ENCODE data around the gene GSTM2. TPM values are rescaled to one million over a fixed set of nuclear protein-coding genes. Genes with fewer than 3 reads are reported as not detected.
A peak's percentile ranks its signal among the peaks of the same experiment; 100 is the strongest.

GSTM2 gene
- total RNA-seq, 4 donors from 2014 or later = 32.1 to 154 (median 72.1) TPM

DNA sequence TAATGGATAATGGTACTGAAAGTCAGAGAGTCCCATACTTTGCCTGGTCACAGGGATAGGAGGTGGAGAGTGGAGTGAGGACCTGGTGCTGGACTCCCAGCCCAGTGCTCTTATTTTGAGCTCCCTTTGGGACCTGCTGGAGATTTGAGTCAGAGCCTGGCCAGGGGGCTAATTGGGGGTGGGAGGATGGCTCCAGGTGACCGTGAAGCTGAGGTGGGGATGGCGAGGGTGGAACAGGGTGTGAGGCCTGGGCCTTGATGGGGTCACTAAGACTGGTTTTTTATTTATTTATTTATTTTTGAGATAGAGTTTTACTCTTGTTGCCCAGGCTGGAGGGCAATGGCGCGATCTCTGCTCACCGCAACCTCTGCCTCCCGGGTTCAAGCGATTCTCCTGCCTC, 30.4 kb upstream of the GSTM2 start:
- DNase-seq = no peak
- Histone ChIP-seq H3K27me3 (no peaks in the 10 kb centered on the region), H3K27ac (no peak overlapping the region), H3K4me3 (no peak overlapping the region), H3K36me3 (no peaks in the 10 kb centered on the region), H3K4me1 (peaks cover 4 to 6% of the 10 kb centered on the region in 2 donors), H3K9me3 (no peaks in the 10 kb centered on the region)
- TF ChIP-seq, protein P1, sequence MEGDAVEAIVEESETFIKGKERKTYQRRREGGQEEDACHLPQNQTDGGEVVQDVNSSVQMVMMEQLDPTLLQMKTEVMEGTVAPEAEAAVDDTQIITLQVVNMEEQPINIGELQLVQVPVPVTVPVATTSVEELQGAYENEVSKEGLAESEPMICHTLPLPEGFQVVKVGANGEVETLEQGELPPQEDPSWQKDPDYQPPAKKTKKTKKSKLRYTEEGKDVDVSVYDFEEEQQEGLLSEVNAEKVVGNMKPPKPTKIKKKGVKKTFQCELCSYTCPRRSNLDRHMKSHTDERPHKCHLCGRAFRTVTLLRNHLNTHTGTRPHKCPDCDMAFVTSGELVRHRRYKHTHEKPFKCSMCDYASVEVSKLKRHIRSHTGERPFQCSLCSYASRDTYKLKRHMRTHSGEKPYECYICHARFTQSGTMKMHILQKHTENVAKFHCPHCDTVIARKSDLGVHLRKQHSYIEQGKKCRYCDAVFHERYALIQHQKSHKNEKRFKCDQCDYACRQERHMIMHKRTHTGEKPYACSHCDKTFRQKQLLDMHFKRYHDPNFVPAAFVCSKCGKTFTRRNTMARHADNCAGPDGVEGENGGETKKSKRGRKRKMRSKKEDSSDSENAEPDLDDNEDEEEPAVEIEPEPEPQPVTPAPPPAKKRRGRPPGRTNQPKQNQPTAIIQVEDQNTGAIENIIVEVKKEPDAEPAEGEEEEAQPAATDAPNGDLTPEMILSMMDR (IDR thresholded peaks at IDR 0.05) = no peak
- TF ChIP-seq POLR2A (IDR thresholded peaks at IDR 0.05) = no peak
- intact Hi-C loops (cut with DNase I; ENCODE audit: low total_unique reads) = loop anchor here (10.0 kb wide), 1 partner anchor 93 kb away; the partner anchor contains the start of gene GNAI3

- intact Hi-C loops (cut with DNase I; ENCODE audit: low total_unique reads) = loop anchor here (10.0 kb wide), 1 partner anchor 94 kb away; the partner anchor contains the start of gene GNAI3
Measured at GRCh38 chr1:109639063-109639840, 28.6 kb upstream of the GSTM2 start.

DNA sequence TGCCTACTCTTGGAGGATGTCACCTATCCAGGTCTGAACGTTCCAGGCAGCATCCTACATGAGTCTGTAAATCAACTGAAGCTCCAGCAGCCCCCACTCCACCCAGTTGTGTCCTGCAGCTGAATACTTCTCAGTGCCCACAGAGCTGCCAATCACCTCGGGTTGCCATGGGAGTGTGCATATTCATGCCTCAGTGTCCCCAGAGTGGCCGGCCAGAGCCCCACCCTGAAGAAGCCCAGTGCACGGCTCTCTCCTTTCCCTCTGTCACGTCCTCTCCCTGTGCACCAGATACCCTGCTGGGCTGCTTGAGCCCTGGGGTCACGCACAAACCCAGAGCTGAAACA, 28.0 kb upstream of the GSTM2 start:
- Histone ChIP-seq H3K36me3 (no peaks in the 10 kb centered on the region), H3K9me3 (no peaks in the 10 kb centered on the region), H3K27me3 (no peaks in the 10 kb centered on the region), H3K4me1 (peaks cover 4 to 6% of the 10 kb centered on the region in 2 donors), H3K27ac (no peak overlapping the region), H3K4me3 (no peak overlapping the region)
- TF ChIP-seq, protein P1 (IDR thresholded peaks at IDR 0.05) = no peak
- no peak for TF ChIP-seq POLR2A (IDR thresholded peaks at IDR 0.05)
- DNase-seq = no peak
- intact Hi-C loops (cut with DNase I; ENCODE audit: low total_unique reads) = loop anchor here (5.0 to 10.0 kb wide), 2 partner anchors 95 to 132 kb away; partner anchors contain the start of gene GNAI3

More at GRCh38 chr1:109639063-109639840, 28.6 kb upstream of the GSTM2 start:
- TF ChIP-seq, protein P1 (IDR thresholded peaks at IDR 0.05) = no peak
- no peak for TF ChIP-seq POLR2A (IDR thresholded peaks at IDR 0.05)
- H3K4me1 ChIP-seq = peaks cover 4 to 6% of the 10 kb centered on the region in 2 donors
- no peaks in the 10 kb centered on the region for H3K27me3 ChIP-seq
- H3K4me3 ChIP-seq = no peak overlapping the region
- no peaks in the 10 kb centered on the region for H3K9me3 ChIP-seq
- DNase-seq = no peak
- H3K27ac ChIP-seq = no peak overlapping the region
- H3K36me3 ChIP-seq = no peaks in the 10 kb centered on the region

- TF ChIP-seq, protein P1 (IDR thresholded peaks at IDR 0.05) = peak; percentile 80 to 94 (median 83)
- TF ChIP-seq POLR2A (IDR thresholded peaks at IDR 0.05) = no peak
- peaks cover 4 to 6% of the 10 kb centered on the region in 2 donors for H3K4me1 ChIP-seq
- intact Hi-C loops (cut with DNase I; ENCODE audit: low total_unique reads) = loop anchor here (5.0 kb wide), 1 partner anchor 132 kb away; no protein-coding TSS in a partner anchor
Measured at GRCh38 chr1:109640285-109640865, 27.5 kb upstream of the GSTM2 start.

More at GRCh38 chr1:109640285-109640865, 27.5 kb upstream of the GSTM2 start:
- Histone ChIP-seq H3K27ac (no peak overlapping the region), H3K4me3 (no peak overlapping the region), H3K27me3 (no peaks in the 10 kb centered on the region), H3K9me3 (no peaks in the 10 kb centered on the region), H3K36me3 (no peaks in the 10 kb centered on the region)
- peak; percentile 78 to 85 for DNase-seq
